Activated CD4-positive, alpha-beta T cell treated with anti-CD3 and anti-CD28 coated beads, Interleukin-2, amount 50 U/mL, for 4 hours (primary cell): Measurements from ENCODE around the gene ADGRG2.
"Not testable (repeated sequence)": the region's sequence is repeated elsewhere in the genome, so short reads cannot be mapped to it uniquely, and the experiment has no call there.

ENCODE experiments used
- DNase-seq, 2 experiments: peaks; one replicate each; pipeline ENCODE4 v3.0.0-alpha.2; 2020

ADGRG2 gene

GRCh38 chrX:19072372-19072771 lies 49.9 kb downstream of the ADGRG2 start:
- no peak for DNase-seq

DNA sequence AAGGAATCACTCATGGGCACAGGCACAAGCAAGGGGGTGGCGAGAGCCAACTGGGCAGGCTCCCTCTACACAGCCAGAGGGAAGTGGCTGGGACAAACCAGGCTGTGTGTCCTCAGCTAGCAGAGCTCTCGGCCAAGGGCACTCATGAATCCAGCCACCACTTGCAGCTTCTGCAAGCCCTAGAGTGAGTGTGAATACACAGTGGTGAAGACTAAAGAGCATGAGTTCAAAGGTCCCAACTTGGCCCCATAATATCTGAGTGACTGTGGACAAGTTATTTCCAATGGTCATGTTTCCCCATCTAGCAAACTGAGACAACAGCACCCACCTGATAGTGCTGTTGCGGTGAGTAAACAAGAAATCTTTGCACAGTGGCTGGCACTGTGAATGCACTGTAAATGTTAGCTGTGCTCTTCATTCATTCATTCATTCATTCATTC lies 51.7 kb downstream of the ADGRG2 start:
- no peak for DNase-seq

GRCh38 chrX:19066987-19067386 lies 55.3 kb downstream of the ADGRG2 start:
- DNase-seq = not testable (repeated sequence)

DNA sequence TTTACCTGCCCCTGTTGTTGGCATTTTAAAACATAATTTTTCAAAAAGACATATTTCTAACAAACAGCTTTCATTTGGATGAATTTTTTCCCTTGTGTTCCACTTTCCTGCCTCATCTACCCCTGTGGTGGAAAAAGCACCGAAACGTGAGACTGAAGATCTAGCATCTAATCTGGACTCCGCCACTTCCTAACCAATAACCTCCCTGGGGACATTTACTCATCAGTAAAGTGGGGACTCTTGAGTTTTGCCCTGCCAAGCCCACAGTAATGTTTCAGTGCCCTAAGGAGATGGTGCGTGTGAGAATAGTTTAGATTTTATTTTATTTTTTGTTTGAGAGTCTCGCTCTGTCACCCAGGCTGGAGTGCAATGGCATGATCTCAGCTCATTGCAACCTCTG lies 56.7 kb downstream of the ADGRG2 start:
- DNase-seq = no peak

- no peak for DNase-seq
Measured at GRCh38 chrX:19064175-19064574, 58.1 kb downstream of the ADGRG2 start.

- DNase-seq = no peak
Measured at GRCh38 chrX:19063030-19063429, 59.2 kb downstream of the ADGRG2 start.

GRCh38 chrX:19059067-19059466 lies 63.2 kb downstream of the ADGRG2 start:
- no peak for DNase-seq

- no peak for DNase-seq
Measured at GRCh38 chrX:19057856-19058255, 64.4 kb downstream of the ADGRG2 start.

- no peak for DNase-seq
Measured at GRCh38 chrX:19049110-19049509, 73.2 kb downstream of the ADGRG2 start.

GRCh38 chrX:19046343-19047215 lies 75.7 kb downstream of the ADGRG2 start:
- DNase-seq = no peak

GRCh38 chrX:19040373-19040772 lies 81.9 kb downstream of the ADGRG2 start:
- DNase-seq = no peak

- DNase-seq = no peak
Measured at GRCh38 chrX:19034025-19034424, 88.2 kb downstream of the ADGRG2 start.

DNA sequence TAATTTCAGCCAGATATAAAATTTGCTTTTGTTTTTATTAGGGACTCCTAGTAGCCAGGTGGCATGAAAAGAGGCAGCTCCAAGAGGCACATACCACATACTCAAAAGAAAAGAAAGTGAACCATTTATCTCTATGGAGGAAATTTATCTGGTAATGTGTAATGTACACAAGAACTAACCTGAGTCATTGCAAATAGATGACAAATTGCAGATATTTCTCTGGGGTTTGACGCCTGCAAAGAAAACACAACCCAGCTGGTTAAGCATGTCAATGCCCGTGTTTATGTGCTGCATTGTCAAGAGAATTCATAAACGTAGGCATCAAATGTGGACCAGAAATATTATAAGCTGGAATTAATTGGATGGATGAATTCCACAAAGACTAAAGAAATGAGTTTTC lies 91.5 kb downstream of the ADGRG2 start:
- no peak for DNase-seq

DNA sequence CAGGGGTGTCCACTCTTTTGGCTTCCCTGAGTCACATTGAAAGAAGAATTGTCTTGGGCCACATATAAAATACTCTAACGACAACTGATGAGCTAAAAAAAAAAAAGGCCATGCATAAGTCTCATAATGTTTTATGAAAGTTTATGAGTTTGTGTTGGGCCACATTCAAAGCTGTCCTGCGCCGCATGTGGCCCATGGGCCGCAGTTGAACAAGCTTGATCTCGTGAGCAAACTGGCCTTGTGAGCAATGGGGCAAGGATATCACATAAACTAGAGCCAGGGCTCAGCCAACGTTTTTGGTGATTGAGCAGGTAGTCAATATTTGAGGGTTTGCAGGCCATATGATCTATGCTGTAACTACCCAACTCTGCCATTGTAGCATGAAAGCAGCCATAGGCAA lies 93.7 kb downstream of the ADGRG2 start:
- no peak for DNase-seq

DNA sequence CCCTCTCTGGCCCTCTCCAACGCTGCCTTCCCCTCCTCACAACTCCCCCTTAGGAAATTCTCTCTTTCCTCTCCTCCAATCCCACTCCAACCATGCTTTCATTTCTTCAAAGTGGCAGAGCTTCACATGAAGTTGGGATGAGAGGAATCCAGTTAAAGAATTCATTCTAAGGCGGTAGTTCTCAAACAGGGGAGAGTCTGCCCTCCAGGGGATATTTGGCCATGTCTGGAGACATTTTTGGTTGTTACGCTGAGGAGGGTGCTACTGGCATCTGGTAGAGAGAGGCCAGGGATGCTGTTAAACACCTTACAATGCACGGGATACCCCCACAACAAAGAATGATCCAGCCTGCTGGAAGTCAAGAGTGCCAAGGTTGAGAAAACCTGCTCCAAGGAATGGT lies 97.9 kb downstream of the ADGRG2 start:
- no peak for DNase-seq

- DNase-seq = no peak
Measured at GRCh38 chrX:19019996-19020395, 102.3 kb downstream of the ADGRG2 start.

DNA sequence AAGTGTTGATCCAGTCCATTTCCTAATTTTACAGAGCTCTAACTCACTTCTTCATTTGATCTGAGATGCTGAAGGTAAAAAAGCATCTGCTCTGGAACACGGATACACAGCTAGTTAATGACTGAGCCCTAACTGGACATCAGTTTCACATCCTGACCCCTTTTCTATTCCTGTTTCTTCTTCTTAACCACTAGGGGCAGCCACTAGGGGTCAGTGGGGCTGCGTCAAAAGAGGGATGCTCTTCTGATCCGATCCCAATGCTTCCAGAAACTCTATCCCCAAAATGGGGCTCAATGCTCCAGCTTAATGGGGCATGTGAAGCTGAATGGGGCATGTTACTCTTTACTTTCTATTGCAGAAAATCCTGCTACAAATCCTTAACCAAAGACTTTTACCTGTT lies 105.0 kb downstream of the ADGRG2 start:
- no peak for DNase-seq

- not testable (repeated sequence) for DNase-seq
Measured at GRCh38 chrX:19016614-19017013, 105.7 kb downstream of the ADGRG2 start.

- no peak for DNase-seq
Measured at GRCh38 chrX:19007868-19008267, 114.4 kb downstream of the ADGRG2 start.

DNA sequence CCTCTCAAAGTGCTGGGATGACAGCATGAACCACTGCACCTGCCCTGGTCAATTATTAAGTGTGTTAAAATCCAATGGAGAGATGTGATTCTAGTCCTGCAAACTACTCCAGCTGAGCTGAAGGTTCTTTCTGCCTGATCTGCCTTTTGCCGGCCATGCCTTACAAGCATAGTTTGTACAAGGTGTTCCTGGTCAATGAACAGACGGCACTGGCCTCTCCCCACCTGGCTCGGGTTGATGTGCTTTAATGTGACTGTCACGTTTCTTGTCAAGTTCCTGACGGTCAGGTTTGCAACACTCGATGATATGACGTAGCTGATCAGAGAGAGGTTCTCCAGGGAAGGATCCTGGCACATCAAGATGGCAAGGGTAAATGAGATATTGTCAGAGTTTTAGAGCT lies 115.3 kb downstream of the ADGRG2 start:
- no peak for DNase-seq

GRCh38 chrX:19005909-19006308 lies 116.4 kb downstream of the ADGRG2 start:
- DNase-seq = no peak

DNA sequence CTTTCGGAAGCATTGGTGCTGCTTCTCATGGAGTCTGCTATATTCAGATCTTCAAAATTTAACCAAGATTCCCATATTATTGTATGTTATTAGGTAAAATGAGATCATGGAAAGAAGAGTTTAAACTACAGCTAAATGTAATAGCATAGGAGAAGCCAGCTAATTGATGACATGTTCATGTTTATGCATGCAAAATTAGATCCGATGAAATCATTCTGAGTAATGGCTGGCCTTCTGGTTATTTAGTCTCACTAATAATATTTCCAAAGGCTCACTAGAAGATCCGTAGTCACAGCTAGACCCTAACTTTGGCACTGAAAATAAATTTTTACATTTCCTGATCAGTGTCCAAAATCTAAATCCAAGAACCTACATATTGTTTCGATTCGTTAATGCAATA lies 118.5 kb downstream of the ADGRG2 start:
- no peak for DNase-seq

DNA sequence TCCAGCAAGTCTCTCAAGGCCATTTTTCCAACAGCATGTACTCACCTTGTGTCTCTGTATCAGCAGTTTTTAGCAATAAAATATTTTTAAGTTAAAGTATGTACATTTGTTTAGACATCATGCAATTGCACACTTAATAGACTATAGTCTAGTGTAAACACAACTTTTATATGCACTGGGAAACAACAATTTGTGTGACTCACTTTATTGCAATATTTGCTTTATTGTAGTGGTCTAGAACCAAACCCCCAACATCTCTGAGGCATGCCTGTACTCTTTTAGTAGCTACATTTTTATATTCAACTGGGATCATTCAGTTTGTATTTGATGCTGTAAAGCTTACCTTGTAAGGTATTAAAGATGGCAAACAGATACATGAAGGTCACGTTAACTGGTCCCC lies 123.6 kb downstream of the ADGRG2 start:
- no peak for DNase-seq

GRCh38 chrX:18997916-18998315 lies 124.4 kb downstream of the ADGRG2 start:
- DNase-seq = no peak

DNA sequence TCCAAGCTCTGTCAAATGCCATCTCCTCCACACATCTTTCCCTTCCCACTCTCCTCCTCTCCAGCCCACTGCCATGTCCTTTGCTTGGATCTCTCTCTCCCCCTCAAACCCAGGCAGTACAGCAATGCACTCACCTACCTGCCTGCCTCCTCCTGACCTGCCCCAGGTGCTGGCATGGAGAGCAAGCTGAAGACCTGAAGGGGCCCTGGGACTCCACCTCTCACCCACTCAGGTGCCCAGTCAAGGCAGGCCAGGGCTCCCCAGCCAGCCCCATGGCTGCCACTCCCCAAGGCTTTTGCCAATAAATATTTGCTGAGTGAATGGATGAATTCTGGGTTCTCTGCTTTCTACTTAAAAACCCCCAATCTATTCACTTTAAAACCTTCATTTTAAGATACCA lies 125.7 kb downstream of the ADGRG2 start:
- no peak for DNase-seq
